GF-D8 (cell line): ENCODE data around the gene PRKCZ.

Experiments
- DNase-seq: peaks from one replicate; lab custom pipeline; 2025; lab: John Stamatoyannopoulos, UW

PRKCZ gene

GRCh38 chr1:2024887-2025286, 25.3 kb upstream of the PRKCZ start:
- no peak for DNase-seq

- peak; percentile 4 for DNase-seq
These were observed 24.7 kb upstream of the PRKCZ start for GRCh38 chr1:2025491-2025981.

DNA sequence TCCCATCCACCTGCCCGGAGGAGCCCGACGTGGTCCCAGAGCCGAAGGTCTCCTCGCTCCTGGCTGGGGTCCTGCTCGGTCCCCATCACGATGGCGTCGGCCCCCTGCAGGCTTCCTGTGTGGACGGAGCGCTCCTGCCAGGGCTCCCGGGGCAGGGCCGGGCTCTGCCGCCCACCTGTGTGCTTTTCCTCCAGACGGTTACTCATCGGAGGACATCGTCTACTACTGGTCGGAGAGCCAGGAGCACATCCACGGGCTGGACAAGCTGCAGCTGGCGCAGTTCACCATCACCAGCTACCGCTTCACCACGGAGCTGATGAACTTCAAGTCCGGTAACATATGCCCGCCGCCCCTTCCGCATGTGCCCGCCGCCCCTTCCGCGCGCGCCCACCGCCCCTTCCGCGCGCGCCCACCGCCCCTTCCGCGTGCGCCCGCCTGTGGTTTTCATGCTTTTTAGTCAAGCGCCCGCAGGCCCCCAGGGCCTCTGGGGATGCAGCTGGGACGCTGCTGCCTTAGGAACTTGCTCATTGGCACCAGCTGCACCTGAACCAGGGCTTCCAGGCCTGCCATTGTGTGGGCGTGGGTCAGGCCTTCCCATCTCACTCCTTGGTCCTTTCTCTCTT, 22.1 kb upstream of the PRKCZ start:
- DNase-seq = no peak

- DNase-seq = no peak
These were observed 21.2 kb upstream of the PRKCZ start for GRCh38 chr1:2028870-2029560.

DNA sequence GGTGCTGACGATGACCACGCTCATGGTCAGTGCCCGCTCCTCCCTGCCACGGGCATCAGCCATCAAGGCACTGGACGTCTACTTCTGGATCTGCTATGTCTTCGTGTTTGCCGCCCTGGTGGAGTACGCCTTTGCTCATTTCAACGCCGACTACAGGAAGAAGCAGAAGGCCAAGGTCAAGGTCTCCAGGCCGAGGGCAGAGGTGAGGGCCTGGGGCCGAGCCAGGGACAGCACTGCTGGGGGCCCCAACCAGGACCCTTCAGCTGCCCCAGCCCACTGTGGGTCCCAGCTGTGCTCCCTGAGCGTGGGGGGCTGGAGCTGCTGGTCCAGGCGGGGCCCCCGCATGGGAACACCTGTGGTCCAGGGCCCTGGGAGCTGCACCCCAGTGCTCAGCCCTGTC, 20.6 kb upstream of the PRKCZ start:
- no peak for DNase-seq

DNA sequence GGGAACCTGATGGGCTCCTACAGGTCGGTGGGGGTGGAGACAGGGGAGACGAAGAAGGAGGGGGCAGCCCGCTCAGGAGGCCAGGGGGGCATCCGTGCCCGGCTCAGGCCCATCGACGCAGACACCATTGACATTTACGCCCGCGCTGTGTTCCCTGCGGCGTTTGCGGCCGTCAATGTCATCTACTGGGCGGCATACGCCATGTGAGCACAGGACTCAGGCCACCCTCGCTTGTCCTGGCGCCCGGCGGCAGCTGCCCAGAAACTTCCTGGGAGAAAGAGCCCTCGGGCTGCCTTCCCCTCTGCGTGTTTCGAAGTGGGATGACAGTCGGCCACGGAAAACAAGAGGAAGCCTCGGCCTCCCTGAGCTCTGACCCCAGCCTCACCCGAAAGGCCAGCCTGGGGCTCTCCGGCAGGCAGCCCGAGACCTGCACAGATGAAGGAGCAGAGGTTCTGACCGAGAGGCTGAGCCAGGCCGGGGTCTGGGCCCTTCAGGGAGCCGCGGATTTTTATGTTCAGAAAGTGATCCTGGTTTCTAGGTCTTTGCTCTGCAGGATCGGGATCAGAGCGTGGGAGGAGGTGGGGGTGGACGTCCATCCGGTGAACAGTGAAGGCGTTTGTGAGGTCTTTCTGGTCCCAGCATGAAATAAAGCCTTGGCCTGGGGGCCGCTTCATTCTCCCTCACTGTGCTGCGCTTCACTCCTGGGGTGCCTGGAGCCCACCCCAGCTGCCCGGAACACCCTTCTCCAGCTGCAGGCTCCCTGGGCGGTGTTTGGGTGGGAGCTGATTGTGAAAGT, 19.9 kb upstream of the PRKCZ start:
- no peak for DNase-seq

DNA sequence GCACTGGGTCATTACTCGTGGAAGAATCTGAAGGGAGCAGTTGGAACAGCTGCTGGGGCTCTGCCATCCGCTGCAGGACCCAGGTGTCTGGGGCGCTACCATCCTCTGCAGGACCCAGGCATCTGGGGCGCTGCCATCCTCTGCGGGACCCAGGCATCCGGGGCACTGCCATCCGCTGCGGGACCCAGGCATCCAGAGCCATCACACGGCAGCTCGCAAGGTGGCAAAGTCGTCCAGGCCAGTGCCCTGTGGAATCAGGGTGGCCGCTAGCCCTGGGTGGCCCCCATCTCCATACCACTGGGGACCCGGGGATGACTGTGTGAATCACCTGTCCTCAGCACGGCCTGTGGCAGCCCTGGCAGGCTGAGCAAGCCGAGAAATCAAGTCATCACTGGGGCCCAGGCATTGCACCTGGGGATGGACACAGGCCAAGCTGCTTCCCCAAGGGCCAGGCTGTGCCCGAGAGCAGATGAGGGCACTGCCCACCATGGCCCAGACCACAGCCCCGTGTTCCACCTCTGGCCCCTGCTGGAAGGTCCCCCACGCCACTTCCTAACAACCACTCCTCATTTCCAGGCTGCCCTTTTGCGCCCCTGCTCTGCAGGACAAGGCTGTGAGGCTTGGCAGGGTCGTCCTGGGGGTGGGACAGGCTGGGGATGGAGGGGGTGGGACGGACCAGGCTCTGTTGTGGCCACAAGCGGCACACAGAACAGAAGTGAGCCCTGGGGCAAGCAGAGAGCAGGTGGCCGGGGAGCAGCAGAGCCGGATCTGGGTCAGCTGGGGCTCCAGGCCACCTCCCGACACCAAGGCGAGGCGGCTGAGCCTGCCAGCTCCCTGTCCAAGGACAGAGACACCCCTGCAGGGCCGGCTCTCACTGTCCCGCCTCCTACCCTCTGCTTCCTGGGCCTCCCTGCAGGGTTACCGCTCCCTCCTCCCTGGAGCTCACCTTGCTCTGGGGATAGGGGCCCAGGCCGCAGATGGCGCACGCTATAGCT, 18.4 kb upstream of the PRKCZ start:
- DNase-seq = no peak

- no peak for DNase-seq
These were observed 17.5 kb upstream of the PRKCZ start for GRCh38 chr1:2032737-2033136.

DNA sequence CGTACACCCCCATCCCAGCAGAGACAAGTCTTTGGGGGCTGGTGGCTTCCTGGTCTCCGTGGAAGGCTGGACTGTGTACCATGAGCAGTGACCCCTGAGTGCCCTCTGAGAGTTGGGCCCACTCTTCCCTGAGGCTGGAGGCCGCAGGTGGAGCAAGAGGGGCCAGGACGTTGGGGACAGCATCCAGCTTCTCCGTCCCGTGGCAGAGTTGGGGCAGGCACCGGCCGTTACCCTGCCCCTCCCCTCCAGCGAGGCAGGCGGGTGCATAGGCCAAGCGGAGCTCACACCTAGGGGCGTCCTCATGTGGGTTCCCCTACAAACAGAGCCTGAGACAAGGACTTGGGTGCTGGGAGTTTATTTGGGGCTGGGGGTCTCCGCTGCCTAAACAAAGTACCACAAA, 17.0 kb upstream of the PRKCZ start:
- no peak for DNase-seq

DNA sequence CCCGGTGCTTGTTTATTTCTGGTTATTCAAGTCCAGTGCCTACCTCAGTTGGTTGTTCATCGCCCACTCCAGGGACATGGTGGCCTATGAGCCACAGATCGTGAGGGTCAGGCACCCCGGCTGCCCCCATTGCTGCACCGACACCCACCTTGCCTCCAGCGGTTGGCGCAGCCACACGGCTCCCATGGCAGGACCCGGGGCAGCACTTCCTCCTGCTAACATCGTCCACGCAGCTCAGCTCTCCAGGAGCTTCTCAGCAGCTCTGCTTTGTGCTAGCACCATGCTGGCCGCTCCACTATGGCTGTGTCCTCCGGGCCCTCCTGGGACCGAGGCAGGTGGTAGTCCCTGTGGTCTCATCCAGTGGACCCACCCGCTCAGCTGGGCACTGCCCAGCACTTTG, 13.9 kb upstream of the PRKCZ start:
- no peak for DNase-seq

DNA sequence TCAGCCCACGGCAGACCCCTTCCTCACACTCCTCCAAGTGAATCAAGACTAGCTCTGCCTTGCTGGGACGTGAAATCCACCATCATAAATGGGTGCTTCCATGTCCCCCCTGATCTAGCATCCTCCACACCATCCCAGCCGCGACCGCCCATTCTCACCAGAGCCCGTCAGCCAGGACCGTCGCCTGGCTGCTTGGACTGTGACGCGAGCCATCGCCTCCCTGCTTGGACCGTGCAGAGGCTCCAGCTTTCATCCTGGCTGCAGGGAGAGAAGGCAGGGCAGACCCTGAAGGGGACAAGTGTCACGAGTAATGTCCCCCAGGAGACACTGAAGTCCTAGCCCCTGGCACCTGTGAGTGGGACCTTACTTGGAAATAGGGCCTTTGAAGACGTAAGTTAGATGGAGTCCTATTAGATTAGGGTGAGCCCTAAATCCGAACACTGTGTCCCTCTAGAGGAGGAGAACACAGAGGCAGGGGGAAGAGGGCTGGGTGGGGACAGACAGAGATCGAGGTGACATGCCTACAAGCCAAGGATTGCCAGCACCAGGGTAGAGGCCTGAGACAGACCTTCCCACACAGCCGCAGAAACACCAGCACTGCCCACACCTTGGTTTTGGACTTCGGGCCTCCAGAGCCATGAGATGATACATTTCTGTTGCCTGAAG, 12.8 kb upstream of the PRKCZ start:
- no peak for DNase-seq

- DNase-seq = no peak
These were observed 12.0 kb upstream of the PRKCZ start for GRCh38 chr1:2038229-2038628.

DNA sequence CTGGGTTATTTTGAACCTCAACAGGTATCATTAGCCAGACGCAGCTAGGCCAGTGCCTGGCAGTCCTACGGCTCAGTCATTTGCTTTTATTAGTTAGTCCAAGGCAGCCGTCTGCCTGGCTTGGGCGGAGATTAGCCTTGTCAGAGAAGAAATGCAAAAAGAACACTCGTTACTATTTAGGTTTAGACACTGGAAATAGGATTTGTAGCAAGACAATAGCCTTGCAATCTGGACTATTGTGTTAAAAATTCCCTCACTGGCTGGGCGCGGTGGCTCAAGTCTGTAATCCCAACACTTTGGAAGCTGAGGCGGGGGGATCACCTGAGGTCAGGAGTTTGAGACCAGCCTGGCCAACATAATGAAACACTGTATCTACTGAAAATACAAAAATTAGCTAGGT, 11.0 kb upstream of the PRKCZ start:
- DNase-seq = no peak

DNA sequence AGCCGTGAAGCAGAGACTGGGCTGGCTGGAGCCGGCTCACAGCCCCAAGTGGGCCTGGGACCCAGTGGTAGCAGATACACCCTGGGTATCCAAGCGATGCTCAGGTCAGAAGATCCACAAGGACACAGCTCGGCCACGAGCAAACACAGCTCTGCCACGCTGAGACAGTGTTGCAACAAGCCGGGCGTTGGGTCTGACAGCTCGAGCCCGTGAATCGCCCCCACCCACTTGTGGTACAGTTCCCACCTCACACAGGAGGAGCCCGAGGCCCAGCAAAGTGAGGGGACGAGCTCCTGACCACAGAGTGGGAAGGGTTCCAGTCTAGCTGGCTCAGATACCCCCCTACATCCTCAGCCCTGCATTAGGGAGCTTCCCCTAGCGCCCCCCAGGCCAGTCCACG, 8.9 kb upstream of the PRKCZ start:
- no peak for DNase-seq

DNA sequence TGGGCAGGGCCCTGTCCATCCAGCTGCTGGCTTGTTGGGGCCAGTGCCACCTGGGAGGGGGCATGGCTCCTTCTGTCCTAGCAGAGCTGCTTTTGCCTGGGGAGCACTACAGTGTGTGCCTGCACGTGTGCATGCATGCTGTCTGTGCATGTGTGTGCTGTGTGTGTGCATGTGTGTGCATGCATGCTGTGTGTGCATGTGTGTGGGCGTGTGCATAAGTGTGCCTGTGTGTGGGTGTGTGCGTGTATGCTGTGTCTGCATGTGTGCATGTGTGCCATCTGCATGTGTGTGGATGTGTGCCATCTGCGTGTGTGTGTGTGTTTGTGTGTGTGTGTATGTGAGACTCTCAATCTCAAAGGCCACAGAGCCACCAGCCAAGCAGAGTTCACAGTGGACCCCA, 8.3 kb upstream of the PRKCZ start:
- DNase-seq = no peak

DNA sequence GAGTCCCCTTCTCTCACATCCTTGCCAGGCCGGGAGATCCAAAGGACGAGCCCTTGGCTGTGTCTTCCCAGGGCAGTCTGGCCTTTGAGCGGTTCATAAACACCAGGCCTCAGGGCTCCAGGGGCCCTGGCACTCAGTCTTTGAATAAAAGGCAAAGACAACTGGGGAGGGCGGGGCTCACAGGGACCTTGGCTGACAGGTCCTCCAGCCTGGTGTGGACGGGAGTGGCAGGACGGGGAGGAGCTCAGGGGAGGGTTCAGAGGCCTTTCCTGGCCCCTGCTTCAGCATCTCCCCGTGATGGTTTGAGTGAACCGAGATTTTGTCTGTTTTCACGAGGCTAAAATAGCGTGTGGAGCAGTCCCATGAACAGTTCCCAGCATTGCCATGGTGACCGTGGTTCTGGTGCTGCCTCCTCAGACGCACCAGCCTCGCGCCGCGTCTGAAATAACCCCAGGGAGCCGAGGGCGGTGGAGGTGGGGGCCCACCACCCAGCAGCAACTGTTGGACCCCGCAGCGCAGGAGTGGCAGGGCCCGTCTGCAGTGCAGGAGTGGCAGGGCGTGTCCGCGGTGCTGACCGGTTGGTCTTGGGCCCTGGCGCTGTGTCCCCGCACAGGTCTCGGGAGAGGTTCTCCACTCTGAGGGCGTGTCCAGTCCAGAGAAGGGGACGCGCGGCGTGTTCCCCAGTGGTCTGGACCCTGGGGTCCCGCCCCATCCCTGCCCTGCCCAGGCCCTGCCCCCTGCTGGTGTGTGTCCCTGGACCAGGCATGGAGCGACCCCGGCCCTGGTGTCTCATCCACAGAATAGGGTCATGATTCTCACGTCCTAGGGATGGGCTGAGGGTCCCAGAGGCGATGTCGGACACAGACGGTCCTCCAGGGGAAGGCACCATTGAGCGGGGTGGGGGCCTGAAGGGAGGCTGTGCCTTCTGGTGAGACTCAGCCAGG, 7.1 kb upstream of the PRKCZ start:
- DNase-seq = no peak

- no peak for DNase-seq
These were observed 6.3 kb upstream of the PRKCZ start for GRCh38 chr1:2043886-2044285.

DNA sequence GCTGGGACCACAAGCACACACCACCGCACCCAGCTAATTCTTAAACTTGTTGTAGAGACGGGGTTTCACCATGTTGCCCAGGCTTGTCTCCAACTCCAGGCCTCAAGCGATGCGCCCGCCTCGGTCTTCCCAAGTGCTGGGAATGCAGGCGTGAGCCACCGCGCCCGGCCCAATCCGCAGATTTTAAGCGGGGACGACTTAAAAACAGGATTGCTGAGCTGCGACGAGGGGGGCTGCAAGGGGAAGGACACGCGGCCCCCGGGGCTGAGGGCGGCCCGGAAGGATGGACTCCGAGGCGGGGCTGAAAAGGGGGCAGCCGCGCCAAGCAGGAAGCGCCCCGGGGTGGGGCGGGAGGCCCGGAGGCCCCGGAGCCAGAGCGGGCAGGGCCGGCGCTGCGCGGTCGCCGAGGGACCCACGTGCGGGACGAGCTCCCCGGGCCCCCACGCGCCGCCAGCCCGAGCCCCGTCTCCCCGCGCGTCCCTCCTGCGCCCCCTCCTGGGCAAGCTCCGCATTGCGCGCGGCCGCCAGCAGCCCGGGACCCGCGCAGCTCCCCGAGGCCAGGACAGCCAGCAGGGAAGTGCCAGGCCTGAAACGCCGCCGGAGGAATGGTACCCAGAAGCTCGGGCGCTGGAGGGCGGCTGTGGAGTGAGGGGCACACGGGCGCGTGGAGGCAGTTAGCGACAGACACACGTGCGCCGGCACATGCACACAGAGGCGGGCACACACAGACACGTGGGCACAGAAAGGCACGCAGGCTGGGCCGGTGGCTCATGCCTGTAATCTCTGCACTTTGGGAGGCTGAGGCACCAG, 5.5 kb upstream of the PRKCZ start:
- DNase-seq = no peak

DNA sequence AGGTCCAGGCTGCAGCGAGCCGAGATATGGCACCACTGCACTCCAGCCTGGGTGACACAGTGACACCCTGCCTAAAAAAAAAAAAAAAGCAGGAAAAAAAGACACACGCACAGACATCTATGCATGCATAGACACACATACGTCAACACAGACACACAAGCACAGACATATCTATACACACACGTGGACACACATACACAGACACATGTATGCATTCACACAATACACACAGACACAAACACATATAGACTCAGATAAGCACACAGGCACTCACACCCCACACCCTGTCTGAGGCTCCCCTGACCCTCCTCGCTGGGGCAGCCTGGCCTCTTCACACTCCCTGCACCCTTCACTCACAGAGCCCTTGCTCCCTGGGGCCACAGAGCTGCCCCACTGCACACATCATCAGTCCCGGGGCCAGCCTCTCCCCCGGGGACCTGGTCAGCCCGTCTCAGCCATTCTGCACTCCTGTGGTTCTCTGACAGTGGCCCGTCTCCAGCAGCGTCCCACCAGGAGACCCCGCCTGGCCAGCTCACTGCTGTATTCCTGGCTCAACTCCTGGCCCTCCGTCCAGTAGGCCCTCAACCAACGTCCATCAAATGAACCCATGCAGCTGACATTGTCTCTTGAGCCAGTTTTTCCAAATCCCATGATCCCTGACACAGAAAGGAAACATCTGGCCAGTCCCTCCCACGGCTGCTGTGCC, 4.6 kb upstream of the PRKCZ start:
- no peak for DNase-seq
